Measurements from ENCODE around the gene STAC.
"Not testable (repeated sequence)": the region's sequence is repeated elsewhere in the genome, so short reads cannot be mapped to it uniquely, and the experiment has no call there.

The STAC gene

GRCh38 chr3:36488077-36488789 is 107.9 kb downstream of the STAC start:
- DNase-seq (ENCODE audit: low read depth), result peak; percentile 31
- no peak overlapping the region for H3K4me3 ChIP-seq (ENCODE audit: low read depth, low read length)
- TF ChIP-seq CTCF (IDR thresholded peaks at IDR 0.05; ENCODE audit: control insufficient read depth, extremely low read depth, insufficient read depth), result no peak

GRCh38 chr3:36489101-36489500 is 108.8 kb downstream of the STAC start:
- TF ChIP-seq CTCF (IDR thresholded peaks at IDR 0.05; ENCODE audit: control insufficient read depth, extremely low read depth, insufficient read depth), result no peak
- DNase-seq (ENCODE audit: low read depth), result no peak
- no peak overlapping the region for H3K4me3 ChIP-seq (ENCODE audit: low read depth, low read length)

- TF ChIP-seq CTCF (IDR thresholded peaks at IDR 0.05; ENCODE audit: control insufficient read depth, extremely low read depth, insufficient read depth), result no peak
- no peak overlapping the region for H3K4me3 ChIP-seq (ENCODE audit: low read depth, low read length)
- DNase-seq (ENCODE audit: low read depth), result no peak
These were observed 109.5 kb downstream of the STAC start for GRCh38 chr3:36489679-36490425.

- DNase-seq (ENCODE audit: low read depth), result no peak
- H3K4me3 ChIP-seq (ENCODE audit: low read depth, low read length), result no peak overlapping the region
- TF ChIP-seq CTCF (IDR thresholded peaks at IDR 0.05; ENCODE audit: control insufficient read depth, extremely low read depth, insufficient read depth), result no peak
These were observed 112.7 kb downstream of the STAC start for GRCh38 chr3:36493051-36493450.

GRCh38 chr3:36494461-36495109 is 114.3 kb downstream of the STAC start:
- TF ChIP-seq CTCF (IDR thresholded peaks at IDR 0.05; ENCODE audit: control insufficient read depth, extremely low read depth, insufficient read depth), result no peak
- no peak for DNase-seq (ENCODE audit: low read depth)
- no peak overlapping the region for H3K4me3 ChIP-seq (ENCODE audit: low read depth, low read length)

GRCh38 chr3:36496684-36497633 is 116.7 kb downstream of the STAC start:
- H3K4me3 ChIP-seq (ENCODE audit: low read depth, low read length), result no peak overlapping the region
- no peak for TF ChIP-seq CTCF (IDR thresholded peaks at IDR 0.05; ENCODE audit: control insufficient read depth, extremely low read depth, insufficient read depth)
- DNase-seq (ENCODE audit: low read depth), result no peak

- H3K4me3 ChIP-seq (ENCODE audit: low read depth, low read length); DNase-seq (ENCODE audit: low read depth): not testable (repeated sequence)
These were observed 119.7 kb downstream of the STAC start for GRCh38 chr3:36500053-36500452.

All from LNCaP clone FGC (cell line).